Common myeloid progenitor, CD34-positive (primary cell): Measurements from ENCODE around the gene NAGPA.
A peak's percentile ranks its signal among the peaks of the same experiment; 100 is the strongest.

Experiments used
- CTCF ChIA-PET: fragments of 350-600 bp; sonication (Branson Sonifier 250); formaldehyde crosslinking; loops from one replicate; lab custom pipeline; 2021; ENCODE audit warnings: antibody characterized with exemption; lab: Charles Lee
- POLR2A ChIA-PET: fragments of 350-600 bp; sonication (Branson Sonifier 250); formaldehyde crosslinking; loops from one replicate; lab custom pipeline; 2021; ENCODE audit warnings: antibody characterized with exemption; lab: Charles Lee
- DNase-seq, 3 donors: peaks; one replicate each; pipeline versions ENCODE4 v3.0.0 to v3.0.0-alpha.2; 2013
- H3K27ac ChIP-seq, 2 experiments: 1 replicate in 1 of 2; 2 replicates in 1 of 2; pipeline ENCODE4 v1.7.0; 2013; ENCODE audit warnings: inconsistent platforms in 2 of 2, low read length in 2 of 2, mild to moderate bottlenecking in 2 of 2, low read depth in 1 of 2, moderate library complexity in 1 of 2; ENCODE audit not compliant: severe bottlenecking in 2 of 2, insufficient read depth in 1 of 2, poor library complexity in 1 of 2
- H3K27me3 ChIP-seq, 5 experiments: replicated peaks in 2 of 5; 1 replicate in 3 of 5; 2 replicates in 2 of 5; pipeline versions ENCODE4 v1.6.1 to v1.7.0; 2013; ENCODE audit warnings: low read length in 4 of 5, mild to moderate bottlenecking in 2 of 5, moderate library complexity in 2 of 5, inconsistent platforms in 1 of 5; ENCODE audit not compliant: insufficient read depth in 5 of 5, control insufficient read depth in 4 of 5
- H3K36me3 ChIP-seq, 4 experiments: 1 replicate in 2 of 4; 2 replicates in 2 of 4; pipeline versions ENCODE4 v1.6.1 to v1.7.0; 2013; ENCODE audit warnings: low read length in 3 of 4, control low read depth in 1 of 4, mild to moderate bottlenecking in 1 of 4; ENCODE audit not compliant: control insufficient read depth in 4 of 4, insufficient read depth in 4 of 4
- H3K4me1 ChIP-seq, 4 experiments: 1 replicate in 3 of 4; 2 replicates in 1 of 4; pipeline versions ENCODE4 v1.6.1 to v1.7.1; 2013; ENCODE audit warnings: low read length in 3 of 4, mild to moderate bottlenecking in 3 of 4, control low read depth in 1 of 4, inconsistent platforms in 1 of 4, moderate library complexity in 1 of 4; ENCODE audit not compliant: control insufficient read depth in 4 of 4, insufficient read depth in 4 of 4; ENCODE audit errors: control extremely low read depth in 1 of 4
- H3K4me3 ChIP-seq, 7 experiments: 1 replicate in 4 of 7; 2 replicates in 3 of 7; pipeline versions ENCODE4 v1.5.1 to v1.7.0; 2013; ENCODE audit warnings: mild to moderate bottlenecking in 7 of 7, low read length in 6 of 7, moderate library complexity in 6 of 7, inconsistent platforms in 2 of 7, low read depth in 2 of 7, control low read depth in 1 of 7; ENCODE audit not compliant: insufficient read depth in 4 of 7, control insufficient read depth in 1 of 7; ENCODE audit errors: extremely low read depth in 1 of 7
- H3K9me3 ChIP-seq, 5 experiments: 1 replicate in 4 of 5; 2 replicates in 1 of 5; pipeline versions ENCODE4 v1.6.1 to v1.7.1; 2013; ENCODE audit warnings: low read length in 4 of 5, mild to moderate bottlenecking in 2 of 5, inconsistent platforms in 1 of 5, low read depth in 1 of 5, moderate library complexity in 1 of 5; ENCODE audit not compliant: control insufficient read depth in 4 of 5, insufficient read depth in 2 of 5; ENCODE audit errors: control extremely low read depth in 1 of 5
- WGBS: methylation state at CpG from one replicate; pipeline ENCODE4 v1.1.5; 2013; ENCODE audit not compliant: insufficient coverage; 5-methylcytosine and 5-hydroxymethylcytosine counted together

NAGPA gene

GRCh38 chr16:4989391-4990006 lies 44.2 kb downstream of the NAGPA start:
- CTCF ChIA-PET, result no interaction called here

GRCh38 chr16:4988647-4989046 lies 45.1 kb downstream of the NAGPA start:
- DNase-seq, result no peak
- peaks cover 0 to 11% (median 10%) of the 10 kb centered on the region in 4 experiments for H3K4me1 ChIP-seq
- peaks cover 0 to 7% (median 0%) of the 10 kb centered on the region in 5 experiments for H3K9me3 ChIP-seq
- H3K36me3 ChIP-seq, result no peaks in the 10 kb centered on the region
- WGBS, result 100% methylated on average over 2 of the region's 5 CpGs
- peaks cover 6 to 51% (median 14%) of the 10 kb centered on the region in 5 experiments for H3K27me3 ChIP-seq
- CTCF ChIA-PET, result no interaction called here
- H3K4me3 ChIP-seq, result no peak overlapping the region
- H3K27ac ChIP-seq, result no peak overlapping the region
- POLR2A ChIA-PET, result no interaction called here

More at GRCh38 chr16:4989391-4990006, 44.2 kb downstream of the NAGPA start:
- WGBS, result 85% methylated on average over 6 of the region's 9 CpGs
- H3K9me3 ChIP-seq, result peaks cover 0 to 4% (median 0%) of the 10 kb centered on the region in 5 experiments
- no peak overlapping the region for H3K27ac ChIP-seq
- DNase-seq, result no peak
- no peak overlapping the region for H3K4me3 ChIP-seq
- peaks cover 6 to 51% (median 14%) of the 10 kb centered on the region in 5 experiments for H3K27me3 ChIP-seq
- H3K36me3 ChIP-seq, result no peaks in the 10 kb centered on the region
- POLR2A ChIA-PET, result no interaction called here
- H3K4me1 ChIP-seq, result peaks cover 0 to 11% (median 10%) of the 10 kb centered on the region in 4 experiments

GRCh38 chr16:4987580-4988374 lies 46.0 kb downstream of the NAGPA start:
- H3K4me1 ChIP-seq, result peaks cover 0 to 11% (median 10%) of the 10 kb centered on the region in 4 experiments
- peak overlapping the region in 2 of 7 experiments; percentile 11 to 30 for H3K4me3 ChIP-seq
- no peak overlapping the region for H3K27ac ChIP-seq
- peak in 2 of 3 donors; percentile 10 to 27 for DNase-seq
- H3K36me3 ChIP-seq, result no peaks in the 10 kb centered on the region
- ChIA-PET CTCF (no interaction called here), POLR2A (no interaction called here)
- WGBS, result 14% methylated on average over 43 of the region's 60 CpGs
- peaks cover 0 to 7% (median 0%) of the 10 kb centered on the region in 5 experiments for H3K9me3 ChIP-seq
- peaks cover 6 to 51% (median 14%) of the 10 kb centered on the region in 5 experiments for H3K27me3 ChIP-seq

DNA sequence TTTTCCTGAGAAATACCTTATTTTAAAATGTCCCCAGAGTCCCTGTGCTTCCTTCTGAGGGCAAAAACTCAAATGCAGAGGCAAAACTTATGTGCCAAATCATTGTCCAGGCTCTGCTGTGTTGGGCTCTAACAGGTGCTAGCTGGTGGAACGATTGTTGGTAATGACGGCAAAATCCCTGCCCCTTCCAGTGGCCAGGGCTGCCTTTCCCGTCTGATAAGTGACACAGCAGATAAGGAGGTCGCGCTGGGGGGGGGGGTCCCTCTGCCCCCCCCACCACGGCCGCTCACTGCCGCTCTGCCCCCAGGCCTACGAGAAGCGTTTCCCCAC lies 46.5 kb downstream of the NAGPA start:
- H3K4me3 ChIP-seq, result no peak overlapping the region
- ChIA-PET POLR2A (no interaction called here), CTCF (no interaction called here)
- H3K9me3 ChIP-seq, result peaks cover 0 to 7% (median 0%) of the 10 kb centered on the region in 5 experiments
- H3K27ac ChIP-seq, result no peak overlapping the region
- DNase-seq, result peak in 2 of 3 donors; percentile 11 to 36
- H3K4me1 ChIP-seq, result peaks cover 0 to 11% (median 10%) of the 10 kb centered on the region in 4 experiments
- H3K27me3 ChIP-seq, result peaks cover 6 to 53% (median 14%) of the 10 kb centered on the region in 5 experiments
- WGBS, result 0% methylated on average over 6 of the region's 10 CpGs
- no peaks in the 10 kb centered on the region for H3K36me3 ChIP-seq

DNA sequence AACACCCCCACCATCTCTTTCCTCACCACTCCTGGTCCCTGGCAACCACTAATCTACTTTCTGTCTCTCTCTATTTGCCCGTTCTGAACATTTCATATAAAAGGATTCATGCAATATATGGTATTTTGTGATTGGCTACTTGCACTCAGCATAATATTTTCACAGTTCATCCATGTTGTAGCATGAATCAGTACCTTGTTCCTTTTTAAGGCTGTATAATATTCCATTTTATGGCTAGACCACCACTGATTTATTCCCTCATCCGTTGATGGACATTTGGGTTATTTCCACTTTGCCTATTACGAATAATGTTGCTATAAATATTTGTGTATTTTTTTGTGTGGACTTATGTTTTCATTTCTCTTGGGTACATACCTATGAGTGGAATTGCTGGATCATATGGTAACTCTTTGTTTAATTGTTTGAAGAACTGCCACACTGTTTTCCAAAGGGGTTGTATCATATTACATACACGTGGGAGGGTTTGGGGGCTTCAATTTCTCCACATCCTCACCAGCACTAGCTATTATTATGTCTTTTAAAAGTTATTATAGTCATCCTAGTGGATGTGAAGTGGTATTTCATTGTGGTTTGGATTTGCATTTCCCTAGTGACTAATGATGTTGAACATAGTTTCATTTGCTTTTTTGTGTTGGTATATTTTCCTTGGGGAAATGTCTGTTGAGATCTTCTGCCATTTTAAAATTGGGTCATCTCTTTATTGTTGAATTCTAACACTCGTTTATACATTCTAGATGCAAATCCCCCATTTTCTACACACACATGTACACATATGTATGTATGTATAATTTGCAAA lies 49.4 kb downstream of the NAGPA start:
- Histone ChIP-seq H3K27me3 (peaks cover 6 to 47% (median 10%) of the 10 kb centered on the region in 5 experiments), H3K4me3 (no peak overlapping the region), H3K36me3 (no peaks in the 10 kb centered on the region), H3K9me3 (peaks cover 0 to 7% (median 0%) of the 10 kb centered on the region in 5 experiments), H3K27ac (no peak overlapping the region), H3K4me1 (peaks cover 0 to 14% (median 11%) of the 10 kb centered on the region in 4 experiments)
- ChIA-PET CTCF (interaction anchor here (0.8 kb wide), 1 partner anchor 9 kb away, joined by 3 read pairs; no protein-coding TSS in a partner anchor), POLR2A (no interaction called here)
- no CpG with 5 or more reads among the region's 5 CpGs for WGBS
- peak in 2 of 3 donors; percentile 25 to 47 for DNase-seq

- POLR2A ChIA-PET, result no interaction called here
- Histone ChIP-seq H3K4me3 (no peak overlapping the region), H3K27ac (no peak overlapping the region), H3K4me1 (peaks cover 0 to 6% (median 2%) of the 10 kb centered on the region in 4 experiments), H3K9me3 (peaks cover 0 to 7% (median 0%) of the 10 kb centered on the region in 5 experiments), H3K27me3 (peaks cover 0 to 28% (median 8%) of the 10 kb centered on the region in 5 experiments), H3K36me3 (no peaks in the 10 kb centered on the region)
- WGBS, result 60% methylated on average over 16 of the region's 20 CpGs
- DNase-seq, result no peak
- CTCF ChIA-PET, result interaction anchor here (1.0 kb wide), 1 partner anchor 26 kb away, joined by 3 read pairs; no protein-coding TSS in a partner anchor
Observed at GRCh38 chr16:4982056-4982867, 51.5 kb downstream of the NAGPA start.
